Measurements from ENCODE around the gene SPTBN4. TPM values are rescaled to one million over a fixed set of nuclear protein-coding genes. Genes with fewer than 3 reads are reported as not detected.

Gene SPTBN4
- total and polyA plus RNA-seq, 2 donors (not counting 1 experiment from before 2014, with no cell fraction given): 1.3 to 6.6 TPM

GRCh38 chr19:40501599-40501998 lies 34.8 kb downstream of the SPTBN4 start:
- Histone ChIP-seq H3K79me2 (ENCODE audit: control insufficient read depth, insufficient read depth, low read length) (no peaks in the 10 kb centered on the region), H3K4me3 (replicated peaks in 1 of 4; ENCODE audit: control extremely low read depth in 1 of 4, insufficient read depth in 1 of 4, low read depth in 3 of 4, low read length in 4 of 4) (no peak overlapping the region), H3K4me1 (ENCODE audit: control insufficient read depth, extremely low read depth, insufficient read depth, low read length) (no peaks in the 10 kb centered on the region), H3K27ac (ENCODE audit: insufficient read depth, low read length) (no peak overlapping the region), H3K9ac (ENCODE audit: insufficient read depth, low read length) (no peak overlapping the region), H4K20me1 (ENCODE audit: control insufficient read depth, extremely low read depth, insufficient read depth, low read length) (no peaks in the 10 kb centered on the region), H3K36me3 (ENCODE audit: control insufficient read depth, insufficient read depth, low read length) (no peaks in the 10 kb centered on the region), H3K4me2 (ENCODE audit: extremely low read depth, insufficient read depth, low read length) (no peak overlapping the region), H3K9me3 (ENCODE audit: control insufficient read depth, insufficient read depth, low read depth, low read length) (no peaks in the 10 kb centered on the region), H3K27me3 (ENCODE audit: control insufficient read depth, insufficient read depth, low read length) (peaks cover 3% of the 10 kb centered on the region), H2AFZ (ENCODE audit: low read length) (no peak overlapping the region)
- no peak for TF ChIP-seq CTCF (conservative IDR thresholded peaks at IDR 0.05 in 1 of 2, IDR thresholded peaks at IDR 0.05 in 1 of 2; ENCODE audit: low read depth in 1 of 2, low read length in 2 of 2)
- TF ChIP-seq EZH2 (IDR thresholded peaks at IDR 0.05; ENCODE audit: low read length, missing control alignments): no peak
- no peak for DNase-seq (ENCODE audit: low read depth in 2 of 2)

- H4K20me1 ChIP-seq (ENCODE audit: control insufficient read depth, extremely low read depth, insufficient read depth, low read length): no peaks in the 10 kb centered on the region
- H3K27ac ChIP-seq (ENCODE audit: insufficient read depth, low read length): no peak overlapping the region
- no peak overlapping the region for H3K9ac ChIP-seq (ENCODE audit: insufficient read depth, low read length)
- peaks cover 3% of the 10 kb centered on the region for H3K27me3 ChIP-seq (ENCODE audit: control insufficient read depth, insufficient read depth, low read length)
- no peaks in the 10 kb centered on the region for H3K79me2 ChIP-seq (ENCODE audit: control insufficient read depth, insufficient read depth, low read length)
- no peaks in the 10 kb centered on the region for H3K36me3 ChIP-seq (ENCODE audit: control insufficient read depth, insufficient read depth, low read length)
- H3K4me1 ChIP-seq (ENCODE audit: control insufficient read depth, extremely low read depth, insufficient read depth, low read length): no peaks in the 10 kb centered on the region
- no peaks in the 10 kb centered on the region for H3K9me3 ChIP-seq (ENCODE audit: control insufficient read depth, insufficient read depth, low read depth, low read length)
- no peak overlapping the region for H3K4me2 ChIP-seq (ENCODE audit: extremely low read depth, insufficient read depth, low read length)
- H3K4me3 ChIP-seq (replicated peaks in 1 of 4; ENCODE audit: control extremely low read depth in 1 of 4, insufficient read depth in 1 of 4, low read depth in 3 of 4, low read length in 4 of 4): no peak overlapping the region
- TF ChIP-seq EZH2 (IDR thresholded peaks at IDR 0.05; ENCODE audit: low read length, missing control alignments) (no peak), CTCF (conservative IDR thresholded peaks at IDR 0.05 in 1 of 2, IDR thresholded peaks at IDR 0.05 in 1 of 2; ENCODE audit: low read depth in 1 of 2, low read length in 2 of 2) (no peak)
- no peak for DNase-seq (ENCODE audit: low read depth in 2 of 2)
- no peak overlapping the region for H2AFZ ChIP-seq (ENCODE audit: low read length)
These were observed 35.3 kb downstream of the SPTBN4 start for GRCh38 chr19:40502081-40502480.

- TF ChIP-seq CTCF (conservative IDR thresholded peaks at IDR 0.05 in 1 of 2, IDR thresholded peaks at IDR 0.05 in 1 of 2; ENCODE audit: low read depth in 1 of 2, low read length in 2 of 2) (no peak), EZH2 (IDR thresholded peaks at IDR 0.05; ENCODE audit: low read length, missing control alignments) (no peak)
- no peaks in the 10 kb centered on the region for H3K9me3 ChIP-seq (ENCODE audit: control insufficient read depth, insufficient read depth, low read depth, low read length)
- no peaks in the 10 kb centered on the region for H3K79me2 ChIP-seq (ENCODE audit: control insufficient read depth, insufficient read depth, low read length)
- H3K4me3 ChIP-seq (replicated peaks in 1 of 4; ENCODE audit: control extremely low read depth in 1 of 4, insufficient read depth in 1 of 4, low read depth in 3 of 4, low read length in 4 of 4): no peak overlapping the region
- H2AFZ ChIP-seq (ENCODE audit: low read length): no peak overlapping the region
- H3K4me2 ChIP-seq (ENCODE audit: extremely low read depth, insufficient read depth, low read length): no peak overlapping the region
- H3K27ac ChIP-seq (ENCODE audit: insufficient read depth, low read length): no peak overlapping the region
- no peak for DNase-seq (ENCODE audit: low read depth in 2 of 2)
- H4K20me1 ChIP-seq (ENCODE audit: control insufficient read depth, extremely low read depth, insufficient read depth, low read length): no peaks in the 10 kb centered on the region
- peaks cover 3% of the 10 kb centered on the region for H3K27me3 ChIP-seq (ENCODE audit: control insufficient read depth, insufficient read depth, low read length)
- H3K9ac ChIP-seq (ENCODE audit: insufficient read depth, low read length): no peak overlapping the region
- H3K4me1 ChIP-seq (ENCODE audit: control insufficient read depth, extremely low read depth, insufficient read depth, low read length): no peaks in the 10 kb centered on the region
- H3K36me3 ChIP-seq (ENCODE audit: control insufficient read depth, insufficient read depth, low read length): no peaks in the 10 kb centered on the region
These were observed 36.0 kb downstream of the SPTBN4 start for GRCh38 chr19:40502647-40503319.

All from fibroblast of lung (primary cell).